H9 (cell line): ENCODE measurements around the gene ZBED5. TPM values are rescaled to one million over a fixed set of nuclear protein-coding genes. Genes with fewer than 3 reads are reported as not detected.

Source experiments
- DNase-seq: peaks from one replicate; pipeline ENCODE4 v3.0.0-alpha.2; 2017
- H2AFZ ChIP-seq: one replicate; pipeline ENCODE4 v1.6.1; 2013; ENCODE audit warnings: mild to moderate bottlenecking, low read length, control low read depth, moderate library complexity
- H2AK5ac ChIP-seq: 2 replicates; pipeline ENCODE4 v1.6.1; 2013; ENCODE audit warnings: low read length, control low read depth, mixed read lengths; ENCODE audit not compliant: insufficient read length
- H2BK120ac ChIP-seq: one replicate; pipeline ENCODE4 v1.6.1; 2013; ENCODE audit warnings: low read depth, mild to moderate bottlenecking, low read length, control low read depth, inconsistent platforms; ENCODE audit not compliant: poor library complexity, severe bottlenecking
- H2BK12ac ChIP-seq: 2 replicates; pipeline ENCODE4 v1.6.1; 2013; ENCODE audit warnings: low read length, control low read depth, mixed read lengths, low read depth; ENCODE audit not compliant: insufficient read length
- H2BK15ac ChIP-seq: 2 replicates; pipeline ENCODE4 v1.6.1; 2013; ENCODE audit warnings: low read depth, low read length, control low read depth
- H2BK20ac ChIP-seq: one replicate; pipeline ENCODE4 v1.6.1; 2013; ENCODE audit warnings: low read depth, mild to moderate bottlenecking, low read length, control low read depth, inconsistent platforms; ENCODE audit not compliant: poor library complexity, severe bottlenecking
- H2BK5ac ChIP-seq: 2 replicates; pipeline ENCODE4 v1.6.1; 2013; ENCODE audit warnings: low read length, control low read depth, mixed read lengths; ENCODE audit not compliant: insufficient read length
- H3K14ac ChIP-seq: 2 replicates; pipeline ENCODE4 v1.6.1; 2013; ENCODE audit warnings: low read length, control low read depth; ENCODE audit not compliant: insufficient read depth
- H3K18ac ChIP-seq: 2 replicates; pipeline ENCODE4 v1.6.1; 2013; ENCODE audit warnings: low read depth, mild to moderate bottlenecking, mixed read lengths, low read length, control low read depth; ENCODE audit not compliant: insufficient read length
- H3K23ac ChIP-seq: 2 replicates; pipeline ENCODE4 v1.6.1; 2013; ENCODE audit warnings: low read length, control low read depth, mixed read lengths, low read depth; ENCODE audit not compliant: insufficient read length
- H3K23me2 ChIP-seq: 2 replicates; pipeline ENCODE4 v1.6.1; 2013; ENCODE audit warnings: low read depth, mild to moderate bottlenecking, mixed read lengths, low read length, control low read depth; ENCODE audit not compliant: insufficient read length, poor library complexity, severe bottlenecking
- H3K27ac ChIP-seq: 2 replicates; pipeline ENCODE4 v1.5.1; 2013; ENCODE audit warnings: low read length, control low read depth, mixed read lengths, low read depth; ENCODE audit not compliant: insufficient read length
- H3K27me3 ChIP-seq: 2 replicates; pipeline ENCODE4 v1.6.1; 2013; ENCODE audit warnings: low read length, control low read depth, inconsistent platforms; ENCODE audit not compliant: insufficient read depth
- H3K4ac ChIP-seq: 2 replicates; pipeline ENCODE4 v1.6.1; 2013; ENCODE audit warnings: low read depth, mild to moderate bottlenecking, control low read depth, inconsistent platforms, low read length, moderate library complexity
- H3K4me1 ChIP-seq: 2 replicates; pipeline ENCODE4 v1.6.1; 2013; ENCODE audit warnings: low read length, control low read depth, inconsistent platforms; ENCODE audit not compliant: insufficient read depth
- H3K4me2 ChIP-seq: 2 replicates; pipeline ENCODE4 v1.6.1; 2013; ENCODE audit warnings: low read length, control low read depth, mixed read lengths; ENCODE audit not compliant: insufficient read length, insufficient read depth
- H3K56ac ChIP-seq: 2 replicates; pipeline ENCODE4 v1.6.1; 2013; ENCODE audit warnings: low read depth, mild to moderate bottlenecking, mixed read lengths, low read length, control low read depth; ENCODE audit not compliant: insufficient read length
- H3K79me1 ChIP-seq: 2 replicates; pipeline ENCODE4 v1.6.1; 2013; ENCODE audit warnings: low read depth, mild to moderate bottlenecking, moderate library complexity, low read length, control low read depth, inconsistent platforms; ENCODE audit not compliant: insufficient read depth, poor library complexity, severe bottlenecking
- H3K79me2 ChIP-seq: 2 replicates; pipeline ENCODE4 v1.6.1; 2013; ENCODE audit warnings: low read length, control low read depth, inconsistent platforms; ENCODE audit not compliant: insufficient read depth
- H3K9ac ChIP-seq: 2 replicates; pipeline ENCODE4 v1.6.1; 2013; ENCODE audit warnings: low read length, control low read depth, mixed read lengths; ENCODE audit not compliant: insufficient read length; ENCODE audit errors: extremely low read depth
- H3K9me3 ChIP-seq: one replicate; pipeline ENCODE4 v1.6.1; 2013; ENCODE audit warnings: low read depth, low read length, inconsistent platforms; ENCODE audit not compliant: control insufficient read depth
- H3T11ph ChIP-seq: one replicate; pipeline ENCODE4 v1.6.1; 2013; ENCODE audit warnings: mild to moderate bottlenecking, low read length, control low read depth, inconsistent platforms
- H4K20me1 ChIP-seq: one replicate; pipeline ENCODE4 v1.6.1; 2013; ENCODE audit not compliant: control insufficient read depth, insufficient read length, insufficient read depth
- H4K5ac ChIP-seq: 2 replicates; pipeline ENCODE4 v1.6.1; 2013; ENCODE audit warnings: low read depth, mild to moderate bottlenecking, mixed read lengths, low read length, control low read depth; ENCODE audit not compliant: insufficient read length
- H4K8ac ChIP-seq: replicated peaks from 2 replicates; pipeline ENCODE4 v1.6.1; 2013; ENCODE audit warnings: low read length, control low read depth, mixed read lengths, low read depth; ENCODE audit not compliant: insufficient read length
- H4K91ac ChIP-seq: 2 replicates; pipeline ENCODE4 v1.6.1; 2013; ENCODE audit warnings: low read depth, mild to moderate bottlenecking, moderate library complexity, mixed read lengths, low read length, control low read depth; ENCODE audit not compliant: insufficient read length
- H3K27ac Mint-ChIP-seq, 3 experiments: 2 replicates in 2 of 3; 3 replicates in 1 of 3; pipeline ENCODE4 v1.8.0; 2020 to 2021; ENCODE audit warnings: mixed read lengths in 3 of 3, mild to moderate bottlenecking in 1 of 3, moderate library complexity in 1 of 3
- H3K27me3 Mint-ChIP-seq: 2 replicates; pipeline ENCODE4 v1.8.0; 2021; ENCODE audit warnings: low read depth, mild to moderate bottlenecking, moderate library complexity, mixed read lengths
- H3K36me3 Mint-ChIP-seq, 3 experiments: 2 replicates in 2 of 3; 3 replicates in 1 of 3; pipeline ENCODE4 v1.8.0; 2020 to 2021; ENCODE audit warnings: low read depth in 3 of 3, mixed read lengths in 3 of 3; ENCODE audit not compliant: insufficient read depth in 1 of 3
- H3K4me1 Mint-ChIP-seq, 2 experiments: 2 replicates each; pipeline ENCODE4 v1.8.0; 2020; ENCODE audit warnings: mixed read lengths in 2 of 2
- H3K4me3 Mint-ChIP-seq, 2 experiments: 2 replicates in 1 of 2; 3 replicates in 1 of 2; pipeline ENCODE4 v1.8.0; 2020 to 2021; ENCODE audit warnings: mild to moderate bottlenecking in 2 of 2, mixed read lengths in 2 of 2, moderate library complexity in 1 of 2
- H3K9me3 Mint-ChIP-seq, 2 experiments: 2 replicates in 1 of 2; 3 replicates in 1 of 2; pipeline ENCODE4 v1.8.0; 2020; ENCODE audit warnings: mild to moderate bottlenecking in 2 of 2, mixed read lengths in 2 of 2, moderate library complexity in 1 of 2
- CTCF ChIP-seq: fragments of 200-600 bp; sonication (generic); conservative IDR thresholded peaks from 3 replicates; pipeline ENCODE4 v1.8.0; 2021; ENCODE audit warnings: antibody characterized with exemption, mild to moderate bottlenecking
- WGBS: extraction: QIAGEN DNeasy Blood & Tissue Kit; methylation state at CpG from one replicate; pipeline ENCODE4 v1.1.7; 2013; ENCODE audit warnings: missing lambda C conversion rate, low lambda C conversion rate, mixed read lengths; ENCODE audit not compliant: insufficient read length; ENCODE audit errors: extremely low coverage; 5-methylcytosine and 5-hydroxymethylcytosine counted together
- total RNA-seq: library from RNA; stranded (reverse); gene quantifications from 2 replicates; pipeline ENCODE4 v1.2.1, GENCODE V29; 2021

The ZBED5 gene
- total RNA-seq, 1 experiment from 2014 or later = 65.8 TPM

- H3K56ac ChIP-seq = no peak overlapping the region
- DNase-seq = peak; percentile 69
- peak overlapping the region; percentile 37 for H3K4me2 ChIP-seq
- peak overlapping the region; percentile 91 for H3K14ac ChIP-seq
- H4K20me1 ChIP-seq = no peaks in the 10 kb centered on the region
- H4K8ac ChIP-seq = no peak overlapping the region
- no peak overlapping the region for H2BK15ac ChIP-seq
- no peak overlapping the region for H3K4ac ChIP-seq
- no CpG with 5 or more reads among the region's 29 CpGs for WGBS
- no peak overlapping the region for H2BK12ac ChIP-seq
- H3K79me2 ChIP-seq = peaks cover 14% of the 10 kb centered on the region; the same call in 1 of the 2 replicates
- peak overlapping the region; percentile 70 for H3K9ac ChIP-seq
- H4K91ac ChIP-seq = no peak overlapping the region
- H3K79me1 ChIP-seq = no peaks in the 10 kb centered on the region
- no peak for TF ChIP-seq CTCF
- H3T11ph ChIP-seq = no peak overlapping the region
- no peak overlapping the region for H2AFZ ChIP-seq
- Mint-ChIP-seq H3K4me3 (peak overlapping the region; percentile 94 to 97), H3K27ac (peak overlapping the region; percentile 99 to 100 (median 99)), H3K9me3 (peaks cover 0 to 4% of the 10 kb centered on the region in 2 experiments; a peak in 2 of 5 replicates), H3K36me3 (peaks cover 30 to 39% (median 37%) of the 10 kb centered on the region in 3 experiments), H3K27me3 (no peaks in the 10 kb centered on the region), H3K4me1 (peaks cover 19 to 30% of the 10 kb centered on the region in 2 experiments)
- peak overlapping the region; percentile 34 for H3K27ac ChIP-seq
- no peaks in the 10 kb centered on the region for H3K4me1 ChIP-seq
- H2AK5ac ChIP-seq = no peak overlapping the region
- H3K27me3 ChIP-seq = no peaks in the 10 kb centered on the region
- no peaks in the 10 kb centered on the region for H3K23me2 ChIP-seq
- no peak overlapping the region for H4K5ac ChIP-seq
- H3K23ac ChIP-seq = no peak overlapping the region
- H3K9me3 ChIP-seq = no peaks in the 10 kb centered on the region
- H2BK20ac ChIP-seq = no peak overlapping the region
- H2BK5ac ChIP-seq = no peak overlapping the region
- no peak overlapping the region for H2BK120ac ChIP-seq
- H3K18ac ChIP-seq = peak overlapping the region; percentile 95
These were observed 48.3 kb downstream of the ZBED5 start for GRCh38 chr11:10809373-10810160.
